Renal pelvis (tissue), 4 donors: ENCODE results near the gene PLEKHA3. TPM values are rescaled to one million over a fixed set of nuclear protein-coding genes. Genes with fewer than 3 reads are reported as not detected.
"Not testable (repeated sequence)": the region's sequence is repeated elsewhere in the genome, so short reads cannot be mapped to it uniquely, and the experiment has no call there.

Experiments
- DNase-seq: peaks from one replicate; pipeline ENCODE4 v3.0.0-alpha.2; 2013
- polyA plus RNA-seq, 3 donors: library from polyadenylated mRNA; unstranded; fragments of 120-200 nt; gene quantifications; one replicate each; pipeline ENCODE4 v1.2.1, GENCODE V29; 2013; ENCODE audit not compliant: insufficient read length in 3 of 3

Gene PLEKHA3
- polyA plus RNA-seq, 3 donors: 27.5 to 30.4 (median 28.9) TPM

DNA sequence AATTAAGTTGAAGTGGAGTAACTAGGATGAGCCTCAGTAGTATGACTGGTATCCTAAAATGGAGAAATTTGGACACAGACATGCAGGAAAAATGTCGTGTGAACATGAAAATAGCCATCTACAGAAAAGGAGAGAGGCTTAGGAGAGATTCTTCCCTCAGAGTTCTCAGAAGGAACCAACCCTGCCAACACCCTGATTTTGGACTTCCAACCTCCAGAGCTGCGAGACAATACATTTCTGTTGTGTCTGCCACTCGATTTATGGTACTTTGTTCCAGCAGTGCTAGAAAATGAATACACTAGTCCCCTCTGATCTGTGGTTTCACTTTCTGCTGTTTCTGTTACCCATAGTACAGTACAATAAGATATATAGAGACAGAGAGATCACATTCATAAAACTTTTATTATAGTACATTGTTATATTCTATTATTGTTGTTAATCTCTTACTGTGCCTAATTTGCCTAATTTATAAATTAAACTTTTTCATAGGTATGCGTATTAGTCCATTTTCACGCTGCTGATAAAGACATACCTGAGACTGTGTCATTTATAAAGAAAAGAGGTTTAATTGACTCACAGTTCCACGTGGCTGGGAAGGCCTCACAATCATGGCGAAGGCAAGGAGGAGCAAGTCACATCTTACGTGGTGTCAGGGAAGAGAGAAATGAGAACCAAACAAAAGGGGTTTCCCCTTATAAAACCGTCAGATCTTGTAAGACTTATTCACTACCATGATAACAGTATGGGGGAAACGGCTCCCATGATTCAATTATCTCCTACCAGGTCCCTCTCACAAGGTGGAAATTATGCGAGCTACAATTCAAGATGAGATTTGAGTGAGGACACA is 41.3 kb downstream of the PLEKHA3 start:
- no peak for DNase-seq

GRCh38 chr2:178522950-178523595 is 42.8 kb downstream of the PLEKHA3 start:
- peak; percentile 82 for DNase-seq

DNA sequence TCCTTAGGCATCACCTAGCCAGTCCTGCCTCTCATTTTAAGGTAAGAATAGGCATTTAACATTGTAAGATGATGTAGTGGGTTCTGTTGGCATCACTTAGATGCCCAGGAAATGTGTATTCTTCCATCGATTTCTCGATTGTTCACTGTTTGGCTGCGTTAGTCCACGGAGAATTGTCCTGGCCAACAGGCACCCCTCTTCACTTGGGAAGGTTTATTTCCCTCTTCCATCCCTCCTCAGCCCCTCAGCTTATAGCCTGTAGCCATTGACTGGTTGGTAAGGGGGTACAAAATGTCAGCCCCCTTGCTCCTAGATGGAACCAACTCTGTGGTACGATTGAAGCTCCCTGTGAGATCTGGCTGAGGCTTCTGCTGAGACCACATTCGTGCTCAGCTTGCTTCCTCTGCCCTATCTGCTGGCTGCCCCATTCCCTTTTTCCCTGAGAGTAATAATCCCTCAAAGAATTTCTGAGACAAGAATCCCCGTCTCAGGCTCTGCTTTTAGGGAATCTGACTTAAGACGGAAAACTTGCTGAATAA is 43.4 kb downstream of the PLEKHA3 start:
- DNase-seq: no peak

DNA sequence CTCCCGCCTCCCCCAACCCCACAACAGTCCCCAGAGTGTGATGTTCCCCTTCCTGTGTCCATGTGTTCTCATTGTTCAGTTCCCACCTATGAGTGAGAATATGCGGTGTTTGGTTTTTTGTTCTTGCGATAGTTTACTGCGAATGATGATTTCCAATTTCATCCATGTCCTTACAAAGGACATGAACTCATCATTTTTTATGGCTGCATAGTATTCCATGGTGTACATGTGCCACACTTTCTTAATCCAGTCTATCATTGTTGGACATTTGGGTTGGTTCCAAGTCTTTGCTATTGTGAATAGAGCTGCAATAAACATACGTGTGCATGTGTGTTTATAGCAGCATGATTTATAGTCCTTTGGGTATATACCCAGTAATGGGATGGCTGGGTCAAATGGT is 44.8 kb downstream of the PLEKHA3 start:
- not testable (repeated sequence) for DNase-seq

GRCh38 chr2:178525460-178525859 is 45.2 kb downstream of the PLEKHA3 start:
- DNase-seq: not testable (repeated sequence)

DNA sequence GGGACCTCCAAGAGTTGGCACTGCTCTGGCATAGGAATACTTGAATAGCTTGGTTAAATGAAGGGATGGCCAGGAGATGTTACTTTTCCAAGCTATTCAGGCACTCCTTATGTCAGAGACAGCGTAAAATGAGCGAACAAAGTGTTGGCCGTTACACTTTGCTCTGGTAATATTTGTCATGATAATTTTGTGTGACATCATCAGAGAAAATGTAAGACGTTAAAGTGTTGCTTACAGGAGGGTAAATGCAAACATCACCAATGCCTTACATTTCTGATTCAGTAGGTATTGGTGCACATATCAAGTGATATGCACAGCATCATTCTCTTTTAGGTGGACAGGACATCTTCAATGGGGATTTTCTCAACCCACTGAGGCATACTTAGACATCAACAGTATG is 46.0 kb downstream of the PLEKHA3 start:
- DNase-seq: no peak

GRCh38 chr2:178527592-178527991 is 47.3 kb downstream of the PLEKHA3 start:
- DNase-seq: no peak

- no peak for DNase-seq
Measured at GRCh38 chr2:178528647-178529046, 48.4 kb downstream of the PLEKHA3 start.

- no peak for DNase-seq
Measured at GRCh38 chr2:178529194-178529593, 48.9 kb downstream of the PLEKHA3 start.

DNA sequence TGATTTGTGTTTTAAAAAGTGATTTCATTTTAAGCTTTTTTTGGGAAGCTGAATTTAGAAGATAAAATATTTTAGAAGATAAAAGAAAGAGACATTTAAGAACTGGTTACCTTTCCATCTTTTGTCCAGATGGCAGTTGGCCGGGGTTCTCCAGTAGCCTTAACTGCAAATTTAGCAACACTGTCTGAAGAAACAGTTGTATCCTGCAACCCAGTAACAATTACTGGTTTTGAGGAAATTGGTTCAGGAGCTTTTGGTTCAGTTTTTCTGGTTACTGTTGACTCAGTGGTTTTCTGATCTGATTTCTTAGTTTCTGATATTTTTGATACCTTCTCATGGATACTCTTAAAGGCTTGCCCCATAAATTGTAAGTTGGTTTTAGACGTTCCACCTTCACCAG is 49.9 kb downstream of the PLEKHA3 start:
- DNase-seq: no peak

- DNase-seq: no peak
Measured at GRCh38 chr2:178530625-178531142, 50.4 kb downstream of the PLEKHA3 start.

DNA sequence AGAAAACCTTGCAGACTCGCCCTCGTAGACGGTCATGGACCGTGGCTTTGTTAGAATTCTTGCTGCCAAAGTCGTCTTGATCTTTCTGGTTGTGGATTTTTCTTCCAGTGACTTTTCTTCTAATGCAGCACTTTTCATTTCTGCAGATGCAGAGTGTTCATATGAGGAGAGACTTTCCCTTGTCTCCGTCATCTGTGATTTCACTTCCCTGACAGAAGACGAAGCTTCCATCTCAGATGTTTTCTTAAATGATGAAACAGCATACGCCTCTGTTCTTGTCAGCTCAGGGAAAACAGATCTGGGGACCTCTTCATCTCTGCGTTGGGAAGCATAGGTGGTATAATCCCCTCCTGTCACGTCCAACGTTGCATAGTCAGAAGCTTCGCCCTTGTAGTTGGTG is 50.9 kb downstream of the PLEKHA3 start:
- DNase-seq: no peak

DNA sequence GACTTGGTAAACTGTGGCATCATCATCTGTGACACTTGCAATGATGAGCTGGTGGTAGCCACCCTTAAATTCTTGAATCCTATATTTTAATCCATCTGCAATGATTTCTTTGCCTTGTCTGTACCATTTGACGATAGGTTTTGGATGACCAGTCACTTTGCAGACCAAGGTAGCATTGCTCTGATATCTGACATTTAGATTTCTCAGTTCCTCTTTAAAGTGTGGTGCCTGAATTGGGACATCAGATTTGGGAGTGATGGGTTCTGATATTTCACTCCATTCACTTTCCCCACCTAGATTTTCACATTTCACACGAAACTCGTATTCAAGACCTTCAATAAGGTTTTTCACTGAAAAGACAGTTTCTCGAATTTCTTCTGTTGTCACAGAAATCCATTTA is 55.8 kb downstream of the PLEKHA3 start:
- no peak for DNase-seq

DNA sequence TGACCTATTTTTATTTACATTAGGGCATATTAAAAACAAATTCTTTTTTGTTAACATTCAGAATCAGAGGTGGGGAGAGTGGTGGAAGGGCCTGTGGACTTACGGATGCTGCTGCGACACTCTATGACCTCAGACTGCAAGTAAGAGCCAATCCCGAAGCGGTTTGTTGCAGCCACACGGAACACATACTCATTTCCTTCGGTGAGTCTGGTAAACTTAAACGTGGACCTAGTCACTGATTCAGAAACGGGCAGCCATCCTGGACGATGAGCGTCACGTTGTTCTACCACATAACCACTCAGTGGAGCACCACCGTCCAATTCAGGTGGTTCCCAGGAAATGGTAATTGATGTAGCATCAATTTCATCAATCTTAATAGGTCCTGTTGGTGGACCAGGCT is 61.9 kb downstream of the PLEKHA3 start:
- no peak for DNase-seq

DNA sequence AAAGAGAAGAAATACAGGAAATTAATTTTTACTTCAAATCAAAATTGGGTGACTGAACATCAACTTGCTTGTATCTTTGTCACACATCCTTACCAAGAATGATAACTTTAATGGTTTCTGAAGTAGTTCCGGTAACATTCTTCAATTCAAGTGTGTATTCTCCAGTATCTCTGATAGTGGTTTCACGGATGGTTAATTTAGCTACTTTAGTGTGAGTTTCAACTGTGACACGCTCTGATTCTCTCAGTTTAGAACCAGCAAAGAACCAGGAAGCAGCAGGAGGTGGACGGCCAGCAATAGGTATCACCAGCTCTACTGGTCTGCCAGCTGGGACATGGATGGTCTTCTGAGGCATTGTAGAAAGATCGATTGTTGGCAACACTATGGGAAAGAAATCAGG is 62.3 kb downstream of the PLEKHA3 start:
- no peak for DNase-seq

GRCh38 chr2:178550352-178550751 is 70.1 kb downstream of the PLEKHA3 start:
- DNase-seq: no peak

DNA sequence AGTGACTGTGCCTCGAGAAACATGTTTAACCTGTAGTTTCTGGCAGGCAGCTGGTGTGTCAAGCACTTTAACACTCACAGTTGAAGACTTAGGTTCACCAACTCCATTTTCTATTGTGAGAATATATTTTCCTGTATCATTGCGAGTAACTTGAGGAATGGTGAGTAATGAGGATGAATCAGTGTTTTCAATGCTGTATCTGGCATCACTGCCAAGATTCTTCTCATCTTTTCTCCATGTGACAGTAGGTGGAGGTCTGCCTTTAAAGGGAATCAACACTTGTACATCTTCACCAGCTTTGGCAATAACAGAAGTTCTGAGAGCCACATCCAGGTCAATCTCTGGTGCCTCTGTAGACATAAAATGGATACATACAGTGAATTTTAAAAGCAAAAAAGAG is 72.8 kb downstream of the PLEKHA3 start:
- DNase-seq: no peak

Other genes starting within 250 kb of the PLEKHA3 start
- gene PRKRA, start 29.3 kb upstream of the PLEKHA3 start, polyA plus RNA-seq: 10 to 100 TPM; 69.7 to 83.7 (median 79.1) TPM
- gene PJVK, start 29.1 kb upstream of the PLEKHA3 start, polyA plus RNA-seq: 10 to 100 TPM in 2 of 3 donors, 1 to 10 TPM in 1; 9.1 to 19.3 (median 17.4) TPM
- gene FKBP7, start 1.9 kb upstream of the PLEKHA3 start, polyA plus RNA-seq: 10 to 100 TPM; 47.8 to 50.7 (median 49.6) TPM